HG03342 (cell line): ENCODE results near the gene C12orf57.

Source experiments
- ATAC-seq: cut with Tn5 transposase; IDR thresholded peaks from one replicate; pipeline ENCODE4 v1.9.1; 2021; ENCODE audit warnings: mild to moderate bottlenecking, moderate library complexity; ENCODE audit not compliant: unreplicated experiment

Gene C12orf57

DNA sequence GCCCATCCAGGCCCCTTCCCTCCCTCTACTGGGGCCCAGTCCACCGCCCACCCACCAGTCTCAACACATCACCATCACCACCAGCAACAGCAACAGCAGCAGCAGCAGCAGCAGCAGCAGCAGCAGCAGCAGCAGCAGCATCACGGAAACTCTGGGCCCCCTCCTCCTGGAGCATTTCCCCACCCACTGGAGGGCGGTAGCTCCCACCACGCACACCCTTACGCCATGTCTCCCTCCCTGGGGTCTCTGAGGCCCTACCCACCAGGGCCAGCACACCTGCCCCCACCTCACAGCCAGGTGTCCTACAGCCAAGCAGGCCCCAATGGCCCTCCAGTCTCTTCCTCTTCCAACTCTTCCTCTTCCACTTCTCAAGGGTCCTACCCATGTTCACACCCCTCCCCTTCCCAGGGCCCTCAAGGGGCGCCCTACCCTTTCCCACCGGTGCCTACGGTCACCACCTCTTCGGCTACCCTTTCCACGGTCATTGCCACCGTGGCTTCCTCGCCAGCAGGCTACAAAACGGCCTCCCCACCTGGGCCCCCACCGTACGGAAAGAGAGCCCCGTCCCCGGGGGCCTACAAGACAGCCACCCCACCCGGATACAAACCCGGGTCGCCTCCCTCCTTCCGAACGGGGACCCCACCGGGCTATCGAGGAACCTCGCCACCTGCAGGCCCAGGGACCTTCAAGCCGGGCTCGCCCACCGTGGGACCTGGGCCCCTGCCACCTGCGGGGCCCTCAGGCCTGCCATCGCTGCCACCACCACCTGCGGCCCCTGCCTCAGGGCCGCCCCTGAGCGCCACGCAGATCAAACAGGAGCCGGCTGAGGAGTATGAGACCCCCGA, 7.0 kb upstream of the C12orf57 start:
- no peak for ATAC-seq

DNA sequence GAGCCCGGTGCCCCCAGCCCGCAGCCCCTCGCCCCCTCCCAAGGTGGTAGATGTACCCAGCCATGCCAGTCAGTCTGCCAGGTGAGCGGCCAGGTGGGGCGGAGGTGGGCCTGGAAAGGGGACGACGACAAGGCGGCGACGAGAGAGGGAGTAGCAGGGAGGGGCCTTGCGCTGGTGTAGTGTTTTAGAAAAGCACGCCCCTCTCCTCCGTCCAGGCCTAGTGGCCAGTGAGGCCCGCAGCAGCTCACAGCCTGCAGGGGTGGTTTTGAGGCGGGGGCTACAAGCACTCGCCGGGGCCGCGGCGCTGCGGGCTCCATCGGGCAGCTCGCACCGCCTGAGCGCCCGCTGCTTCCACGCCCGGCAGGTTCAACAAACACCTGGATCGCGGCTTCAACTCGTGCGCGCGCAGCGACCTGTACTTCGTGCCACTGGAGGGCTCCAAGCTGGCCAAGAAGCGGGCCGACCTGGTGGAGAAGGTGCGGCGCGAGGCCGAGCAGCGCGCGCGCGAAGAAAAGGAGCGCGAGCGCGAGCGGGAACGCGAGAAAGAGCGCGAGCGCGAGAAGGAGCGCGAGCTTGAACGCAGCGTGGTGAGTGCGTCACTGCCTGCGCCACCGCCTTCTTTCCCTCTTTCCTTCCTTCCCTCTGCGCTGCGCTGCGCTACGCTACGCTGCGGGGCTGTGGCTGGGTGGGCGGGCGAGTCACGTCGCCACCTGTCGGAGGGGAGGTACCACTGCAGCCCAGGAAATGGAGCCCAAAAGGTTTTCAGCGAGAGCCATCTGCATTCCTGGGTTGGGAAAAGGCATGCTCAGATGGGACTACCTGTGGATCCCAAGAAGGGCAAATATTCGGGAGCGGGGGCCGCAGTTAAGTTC, 6.1 kb upstream of the C12orf57 start:
- peak; percentile 81 for ATAC-seq

DNA sequence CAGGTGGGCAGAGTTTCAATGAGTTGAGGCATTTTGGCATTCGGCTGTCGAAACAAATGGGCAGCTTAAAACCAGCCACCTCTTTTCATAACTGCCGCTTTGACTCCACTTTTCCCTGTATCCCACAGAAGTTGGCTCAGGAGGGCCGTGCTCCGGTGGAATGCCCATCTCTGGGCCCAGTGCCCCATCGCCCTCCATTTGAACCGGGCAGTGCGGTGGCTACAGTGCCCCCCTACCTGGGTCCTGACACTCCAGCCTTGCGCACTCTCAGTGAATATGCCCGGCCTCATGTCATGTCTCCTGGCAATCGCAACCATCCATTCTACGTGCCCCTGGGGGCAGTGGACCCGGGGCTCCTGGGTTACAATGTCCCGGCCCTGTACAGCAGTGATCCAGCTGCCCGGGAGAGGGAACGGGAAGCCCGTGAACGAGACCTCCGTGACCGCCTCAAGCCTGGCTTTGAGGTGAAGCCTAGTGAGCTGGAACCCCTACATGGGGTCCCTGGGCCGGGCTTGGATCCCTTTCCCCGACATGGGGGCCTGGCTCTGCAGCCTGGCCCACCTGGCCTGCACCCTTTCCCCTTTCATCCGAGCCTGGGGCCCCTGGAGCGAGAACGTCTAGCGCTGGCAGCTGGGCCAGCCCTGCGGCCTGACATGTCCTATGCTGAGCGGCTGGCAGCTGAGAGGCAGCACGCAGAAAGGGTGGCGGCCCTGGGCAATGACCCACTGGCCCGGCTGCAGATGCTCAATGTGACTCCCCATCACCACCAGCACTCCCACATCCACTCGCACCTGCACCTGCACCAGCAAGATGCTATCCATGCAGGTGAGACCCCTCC, 5.2 kb upstream of the C12orf57 start:
- ATAC-seq = no peak

DNA sequence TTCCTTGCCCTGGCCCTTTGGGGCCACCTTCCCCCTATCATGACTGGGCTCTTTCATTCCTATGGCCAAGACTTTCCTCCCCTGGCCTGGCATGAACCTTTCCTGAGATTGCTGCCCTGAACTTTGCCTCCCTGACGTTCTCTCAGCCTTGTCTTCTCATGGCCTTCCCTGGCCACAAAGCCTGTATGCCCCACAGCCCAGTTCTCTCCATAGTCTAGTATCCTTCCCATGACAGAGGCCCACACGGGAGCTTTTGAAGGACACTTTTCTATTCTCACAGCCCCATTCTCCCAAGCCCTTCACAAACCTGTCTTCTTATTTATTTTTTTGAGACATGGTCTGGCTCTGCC, 4.7 kb upstream of the C12orf57 start:
- no peak for ATAC-seq

DNA sequence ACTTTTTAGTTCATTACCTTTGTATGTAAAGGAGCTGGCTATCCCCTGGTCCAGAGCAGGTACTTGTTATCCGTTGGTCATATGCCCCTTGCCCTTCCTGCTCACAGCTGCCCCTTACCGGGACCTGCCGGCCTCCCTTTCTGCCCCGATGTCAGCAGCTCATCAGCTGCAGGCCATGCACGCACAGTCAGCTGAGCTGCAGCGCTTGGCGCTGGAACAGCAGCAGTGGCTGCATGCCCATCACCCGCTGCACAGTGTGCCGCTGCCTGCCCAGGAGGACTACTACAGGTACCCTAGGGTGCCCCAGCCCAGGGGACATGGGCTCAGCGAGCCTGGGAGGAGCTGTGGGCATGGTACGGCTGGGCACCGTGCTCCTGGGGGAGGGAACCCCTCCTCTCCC, 2.6 kb upstream of the C12orf57 start:
- no peak for ATAC-seq

DNA sequence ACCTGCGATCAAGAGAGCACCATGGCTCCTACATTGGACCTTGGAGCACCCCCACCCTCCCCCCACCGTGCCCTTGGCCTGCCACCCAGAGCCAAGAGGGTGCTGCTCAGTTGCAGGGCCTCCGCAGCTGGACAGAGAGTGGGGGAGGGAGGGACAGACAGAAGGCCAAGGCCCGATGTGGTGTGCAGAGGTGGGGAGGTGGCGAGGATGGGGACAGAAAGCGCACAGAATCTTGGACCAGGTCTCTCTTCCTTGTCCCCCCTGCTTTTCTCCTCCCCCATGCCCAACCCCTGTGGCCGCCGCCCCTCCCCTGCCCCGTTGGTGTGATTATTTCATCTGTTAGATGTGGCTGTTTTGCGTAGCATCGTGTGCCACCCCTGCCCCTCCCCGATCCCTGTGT, 2.0 kb upstream of the C12orf57 start:
- no peak for ATAC-seq

DNA sequence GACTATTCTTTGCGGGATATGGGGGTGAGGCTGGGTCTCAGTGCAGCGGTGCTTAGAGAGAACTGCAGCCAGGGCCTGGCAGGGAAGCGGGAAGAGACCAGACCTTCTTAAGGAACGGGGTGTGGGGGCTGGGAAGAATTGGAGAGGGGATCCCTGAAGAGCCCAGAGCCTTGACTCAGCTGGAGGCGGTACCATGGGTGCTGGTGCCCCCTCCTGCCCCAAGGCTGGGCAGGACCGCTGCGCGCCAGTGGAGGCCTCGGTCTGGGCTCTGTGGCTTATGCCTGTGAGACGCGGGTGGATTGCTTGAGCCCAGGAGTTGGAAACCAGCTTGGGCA, 1.5 kb upstream of the C12orf57 start:
- ATAC-seq = no peak

DNA sequence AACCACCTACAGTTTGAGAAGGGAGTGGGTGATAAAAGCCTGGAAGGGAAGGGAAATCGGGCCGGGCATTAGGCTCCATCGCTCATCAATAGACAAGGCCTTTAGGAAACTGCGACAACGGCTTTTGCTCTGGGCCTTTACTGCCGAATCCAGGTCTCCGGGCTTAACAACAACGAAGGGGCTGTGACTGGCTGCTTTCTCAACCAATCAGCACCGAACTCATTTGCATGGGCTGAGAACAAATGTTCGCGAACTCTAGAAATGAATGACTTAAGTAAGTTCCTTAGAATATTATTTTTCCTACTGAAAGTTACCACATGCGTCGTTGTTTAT, 467 bp upstream of the C12orf57 start:
- peak; percentile 37 for ATAC-seq

DNA sequence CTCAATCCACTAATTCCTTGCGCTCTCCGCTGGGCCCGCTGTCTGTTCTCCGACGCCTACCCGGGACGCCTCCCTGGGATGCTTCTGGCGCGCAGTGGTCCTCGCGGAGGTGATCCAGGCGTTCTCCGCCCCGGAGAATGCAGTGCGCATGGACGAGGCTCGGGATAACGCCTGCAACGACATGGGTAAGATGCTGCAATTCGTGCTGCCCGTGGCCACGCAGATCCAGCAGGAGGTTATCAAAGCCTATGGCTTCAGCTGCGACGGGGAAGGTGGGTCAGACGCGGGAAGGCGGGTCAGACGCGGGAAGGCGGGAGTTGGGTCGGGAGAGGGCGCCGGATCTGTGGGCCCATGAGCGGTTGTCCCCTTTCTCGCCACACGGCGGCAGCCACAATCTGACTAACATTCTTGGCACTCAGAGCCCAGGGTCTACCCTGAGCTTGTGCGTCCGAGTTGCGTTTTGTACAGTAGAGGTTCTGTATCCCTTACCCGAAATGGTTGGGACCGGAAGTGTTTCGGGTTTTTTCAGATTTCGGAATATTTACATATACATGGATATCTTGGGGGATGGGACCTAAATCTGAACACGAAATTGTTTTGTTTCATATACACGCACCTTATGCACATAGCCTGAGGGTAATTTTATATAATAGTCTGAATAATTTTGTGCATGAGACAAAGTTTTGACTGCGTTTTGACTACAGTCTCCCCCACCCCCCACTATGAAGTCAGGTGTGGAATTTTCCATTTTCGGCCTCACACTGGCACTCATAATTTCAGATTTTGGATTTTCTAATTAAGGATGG, 762 bp downstream of the C12orf57 start:
- peak; percentile 39 for ATAC-seq

DNA sequence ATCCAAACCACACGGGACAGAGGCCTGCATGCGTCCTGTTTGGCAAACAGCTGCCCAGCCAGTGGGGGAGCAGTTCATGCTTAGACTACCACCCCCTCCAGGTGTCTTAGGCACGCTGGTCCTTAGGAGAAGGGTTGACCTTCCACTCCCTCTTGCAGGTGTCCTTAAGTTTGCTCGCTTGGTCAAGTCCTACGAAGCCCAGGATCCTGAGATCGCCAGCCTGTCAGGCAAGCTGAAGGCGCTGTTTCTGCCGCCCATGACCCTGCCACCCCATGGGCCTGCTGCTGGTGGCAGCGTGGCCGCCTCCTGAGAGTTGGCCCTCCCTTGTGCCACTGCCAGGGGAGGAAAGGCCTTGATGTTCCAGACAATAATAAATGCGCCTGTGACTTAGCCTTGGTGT, 1.8 kb downstream of the C12orf57 start:
- no peak for ATAC-seq

DNA sequence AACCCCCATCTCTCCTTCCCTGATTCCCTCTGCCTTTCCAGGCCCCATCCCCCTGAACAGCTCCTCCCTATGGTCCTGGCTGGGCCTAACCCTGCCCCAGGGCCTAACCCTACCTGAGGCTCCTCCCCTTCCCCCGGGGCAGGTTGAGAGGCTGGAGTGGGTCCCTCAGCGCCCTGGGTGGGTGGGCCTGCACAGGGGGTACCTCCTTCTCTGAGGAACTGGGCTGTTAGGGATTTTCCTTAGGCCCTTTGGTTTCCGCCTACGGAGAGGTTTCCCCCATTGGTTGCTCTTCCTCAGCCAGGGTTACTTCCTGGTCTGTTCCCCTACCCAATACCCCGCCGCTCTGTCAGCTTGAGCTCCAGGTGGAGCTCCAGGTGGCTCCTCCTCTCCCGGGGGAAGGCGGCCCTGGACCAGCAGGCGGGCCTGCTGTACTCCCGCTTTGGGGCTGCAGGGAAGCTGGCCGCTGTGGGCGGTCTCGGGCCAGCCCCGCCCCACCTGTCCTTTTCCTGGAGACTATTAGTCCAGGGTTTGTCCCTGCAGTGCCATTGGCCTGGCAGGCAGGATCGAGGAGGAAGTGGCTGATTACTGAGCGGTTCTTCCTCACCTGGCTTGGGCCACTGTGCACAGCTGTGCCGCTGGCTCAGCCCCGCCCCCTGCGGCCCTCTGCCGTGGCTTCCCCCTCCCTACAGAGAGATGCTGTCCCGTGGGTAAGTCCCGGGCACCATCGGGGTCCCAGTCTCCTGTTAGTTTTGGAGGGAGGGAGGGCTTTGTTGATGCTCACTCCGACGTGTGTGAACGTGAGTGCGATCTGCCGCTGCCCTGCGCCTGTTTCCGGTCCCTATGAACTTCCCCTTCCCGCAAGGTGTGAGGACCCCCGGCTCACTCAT, 2.5 kb downstream of the C12orf57 start:
- no peak for ATAC-seq

DNA sequence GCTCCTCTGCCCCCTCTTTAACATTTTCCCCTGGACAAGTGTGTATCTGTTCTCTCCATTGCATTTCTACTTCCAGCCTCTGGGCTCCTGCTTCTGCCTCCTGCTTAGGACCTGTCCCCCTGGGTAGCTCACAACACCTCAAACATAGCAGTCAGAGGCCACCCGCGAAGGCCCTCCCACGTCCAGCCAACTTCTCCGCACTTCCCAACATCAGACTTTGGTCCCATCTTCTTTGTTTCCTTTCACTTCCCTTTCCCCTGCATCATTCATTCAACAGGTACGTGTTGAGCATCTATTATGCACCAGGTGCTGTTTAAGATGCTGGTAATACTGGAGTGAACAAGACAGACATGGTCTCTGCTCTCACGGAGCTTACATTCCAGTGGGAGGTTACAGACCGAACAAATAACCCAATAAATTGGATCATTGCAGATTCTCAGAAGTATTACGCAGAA, 3.1 kb downstream of the C12orf57 start:
- no peak for ATAC-seq

DNA sequence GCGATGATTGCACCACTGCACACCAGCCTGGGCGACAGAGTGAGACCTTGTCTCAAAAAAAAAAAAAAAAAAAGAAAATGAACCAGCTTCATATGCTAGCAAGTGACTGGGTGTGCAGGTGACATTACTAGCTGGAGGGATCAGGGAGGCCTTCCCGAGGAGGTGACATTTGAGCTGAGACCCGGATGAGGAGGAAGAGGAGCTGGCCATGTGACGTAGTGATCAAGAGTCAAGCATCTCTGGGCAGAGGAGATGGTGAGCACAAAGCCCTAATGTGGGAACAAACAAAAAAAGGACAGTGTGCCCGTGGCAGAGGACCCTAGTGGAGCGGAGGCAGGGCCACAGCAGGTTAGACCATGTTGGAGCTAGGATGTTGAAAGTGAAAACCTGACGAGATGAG, 3.8 kb downstream of the C12orf57 start:
- ATAC-seq = no peak

DNA sequence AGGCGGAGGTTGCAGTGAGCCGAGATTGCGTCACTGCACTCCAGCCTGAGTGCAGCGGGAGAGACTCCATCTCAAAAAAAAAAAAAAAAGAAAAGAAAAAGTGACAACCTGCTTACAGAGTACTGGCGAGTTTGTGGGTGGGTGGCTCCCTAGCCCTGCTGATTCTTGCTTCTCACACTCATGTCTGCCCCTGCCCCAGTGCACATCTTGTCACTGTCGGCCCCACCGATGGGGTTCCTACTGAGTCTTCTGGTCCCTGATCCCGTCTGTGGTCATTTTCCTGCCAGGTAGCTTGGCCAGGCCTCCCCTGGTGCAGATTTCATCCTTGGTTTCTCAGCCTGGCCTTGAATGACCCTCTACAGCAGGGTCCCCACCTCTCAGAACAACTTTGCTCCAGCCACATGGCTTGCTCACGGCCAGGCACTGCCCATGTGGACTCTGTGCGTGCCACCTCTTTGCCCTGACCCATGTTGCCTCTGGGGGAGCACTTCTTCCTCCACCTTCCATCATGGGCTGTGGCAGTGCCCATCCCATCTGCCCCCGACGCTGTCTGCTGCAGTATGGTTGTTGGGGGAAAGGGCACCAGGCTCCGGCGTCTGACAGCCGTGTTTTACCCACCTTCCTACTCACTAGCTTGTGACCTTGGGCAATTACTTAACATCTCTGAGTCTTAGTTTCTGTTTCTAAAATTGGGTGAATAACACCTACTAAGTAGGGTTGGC, 5.2 kb downstream of the C12orf57 start:
- ATAC-seq = no peak

DNA sequence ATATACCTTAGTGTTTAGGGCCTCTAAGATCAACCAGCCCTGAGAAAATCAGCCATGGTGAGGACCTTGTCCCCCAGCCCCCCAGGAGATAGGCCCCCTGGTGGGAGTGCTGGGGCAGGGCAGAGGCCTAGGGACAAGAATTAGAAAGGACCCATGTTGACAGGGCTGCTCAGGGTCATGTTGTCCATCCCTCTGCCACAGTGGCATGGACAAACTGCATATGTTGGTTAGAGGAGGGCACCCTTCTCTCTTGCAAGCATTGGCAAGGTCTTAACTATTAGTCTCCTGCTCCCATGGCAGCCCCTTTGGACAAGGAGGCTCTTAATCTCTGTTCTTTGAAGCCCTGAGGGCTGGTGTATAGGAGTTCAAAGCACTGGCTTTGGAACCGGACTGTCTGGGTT, 6.6 kb downstream of the C12orf57 start:
- ATAC-seq = no peak

DNA sequence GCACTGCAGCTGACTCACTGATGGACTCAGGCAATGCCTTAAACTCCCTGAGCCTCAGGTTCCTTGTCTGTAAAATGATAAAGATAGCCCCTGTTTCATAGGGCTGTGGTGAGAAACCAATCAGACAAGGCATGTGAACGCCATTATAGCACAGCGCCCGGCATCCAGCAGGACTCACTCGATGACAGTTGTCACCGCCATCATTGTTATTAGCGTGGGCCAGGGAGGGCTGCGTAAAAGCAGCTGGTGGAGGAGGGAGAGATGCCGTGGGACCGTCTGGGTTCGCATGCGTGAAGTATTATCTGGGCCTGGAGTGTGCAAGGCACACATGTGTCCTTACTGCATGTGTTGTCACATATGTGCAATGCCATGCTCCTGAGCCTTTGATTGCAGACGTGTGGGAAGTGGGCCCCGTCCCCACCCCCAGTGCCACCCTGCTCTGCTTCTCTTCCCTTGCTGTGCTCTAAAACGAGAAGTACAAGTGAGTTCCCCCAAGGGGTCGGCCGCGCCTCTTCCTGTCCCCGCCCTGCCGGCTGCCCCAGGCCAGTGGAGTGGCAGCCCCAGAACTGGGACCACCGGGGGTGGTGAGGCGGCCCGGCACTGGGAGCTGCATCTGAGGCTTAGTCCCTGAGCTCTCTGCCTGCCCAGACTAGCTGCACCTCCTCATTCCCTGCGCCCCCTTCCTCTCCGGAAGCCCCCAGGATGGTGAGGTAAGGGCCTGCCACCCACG, 7.2 kb downstream of the C12orf57 start, which contains the start of gene PTPN6:
Gene PTPN6 (plus strand): TSS at position 546 of the 730 bp plus-strand sequence. CDS start 157 bp downstream, at position 703.
- ATAC-seq = no peak

DNA sequence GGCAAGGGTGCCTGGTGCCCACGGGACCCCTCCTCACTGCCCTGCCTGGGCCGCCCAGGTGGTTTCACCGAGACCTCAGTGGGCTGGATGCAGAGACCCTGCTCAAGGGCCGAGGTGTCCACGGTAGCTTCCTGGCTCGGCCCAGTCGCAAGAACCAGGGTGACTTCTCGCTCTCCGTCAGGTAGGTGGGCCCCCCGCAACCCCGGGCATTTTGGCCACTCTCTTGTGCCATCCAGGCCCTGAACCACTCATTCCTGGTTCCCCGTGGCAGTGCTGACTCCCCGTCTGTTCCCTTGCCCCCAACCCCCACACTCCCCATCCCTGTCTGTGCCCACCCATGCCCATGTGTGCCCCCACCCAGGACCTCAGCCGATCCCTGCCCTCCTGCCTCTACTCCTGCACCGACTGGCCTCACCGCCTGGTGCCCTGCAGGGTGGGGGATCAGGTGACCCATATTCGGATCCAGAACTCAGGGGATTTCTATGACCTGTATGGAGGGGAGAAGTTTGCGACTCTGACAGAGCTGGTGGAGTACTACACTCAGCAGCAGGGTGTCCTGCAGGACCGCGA, 7.8 kb downstream of the C12orf57 start:
- no peak for ATAC-seq
